GM12872 (cell line): ENCODE measurements around the gene SUSD1.

ENCODE experiments used
- TF ChIP-seq, protein P1 (sequence below): IDR thresholded peaks from 3 replicates; pipeline ENCODE4 v1.5.1; 2011; ENCODE audit warnings: low read depth, mild to moderate bottlenecking, low read length, moderate library complexity; ENCODE audit not compliant: insufficient read depth

Gene SUSD1

DNA sequence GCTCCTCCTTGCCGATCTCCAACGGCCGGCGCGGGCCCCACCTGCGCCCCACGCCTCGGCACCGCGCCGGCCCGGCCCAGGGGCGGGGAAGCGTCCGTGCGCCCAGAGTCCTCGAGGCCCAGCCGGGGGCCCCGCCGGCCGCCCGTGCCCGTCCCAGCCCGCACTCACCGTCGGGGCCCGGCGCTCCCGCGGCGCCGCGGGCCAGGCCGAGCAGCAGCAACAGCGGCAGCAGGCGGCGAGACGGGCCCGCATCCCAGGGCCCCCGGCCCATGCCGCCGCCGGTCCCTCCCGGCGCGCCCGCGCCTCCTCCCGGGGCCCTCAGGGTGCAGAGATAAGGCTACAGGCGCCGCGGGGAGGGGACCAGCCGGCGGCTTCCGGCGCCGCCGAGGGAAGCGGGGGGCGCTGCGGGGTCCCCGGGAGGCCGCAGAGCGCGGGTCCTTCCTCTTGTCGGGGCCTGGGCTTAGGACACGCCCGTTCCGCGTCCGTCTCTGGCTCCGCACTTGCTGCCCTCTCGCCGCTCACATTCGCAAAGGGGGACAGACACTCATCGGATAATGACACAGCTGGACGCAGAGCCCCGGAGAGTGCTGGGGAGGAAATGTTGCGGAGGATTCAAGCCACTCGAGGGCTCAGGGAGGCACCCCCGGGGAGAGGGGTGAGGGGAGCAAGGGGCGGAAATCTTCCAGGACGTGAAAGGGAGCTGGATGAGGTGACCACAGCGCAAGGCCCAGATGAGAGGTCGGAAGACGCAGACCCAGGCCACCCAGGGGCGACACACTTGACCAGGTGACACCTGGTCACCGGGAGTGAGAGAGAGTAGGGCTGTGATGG is at the start of gene SUSD1:
SUSD1 (minus strand) TSS at position 333 of the 831 bp plus-strand sequence; CDS start at position 271, 62 bp downstream.
- TF ChIP-seq, protein P1, sequence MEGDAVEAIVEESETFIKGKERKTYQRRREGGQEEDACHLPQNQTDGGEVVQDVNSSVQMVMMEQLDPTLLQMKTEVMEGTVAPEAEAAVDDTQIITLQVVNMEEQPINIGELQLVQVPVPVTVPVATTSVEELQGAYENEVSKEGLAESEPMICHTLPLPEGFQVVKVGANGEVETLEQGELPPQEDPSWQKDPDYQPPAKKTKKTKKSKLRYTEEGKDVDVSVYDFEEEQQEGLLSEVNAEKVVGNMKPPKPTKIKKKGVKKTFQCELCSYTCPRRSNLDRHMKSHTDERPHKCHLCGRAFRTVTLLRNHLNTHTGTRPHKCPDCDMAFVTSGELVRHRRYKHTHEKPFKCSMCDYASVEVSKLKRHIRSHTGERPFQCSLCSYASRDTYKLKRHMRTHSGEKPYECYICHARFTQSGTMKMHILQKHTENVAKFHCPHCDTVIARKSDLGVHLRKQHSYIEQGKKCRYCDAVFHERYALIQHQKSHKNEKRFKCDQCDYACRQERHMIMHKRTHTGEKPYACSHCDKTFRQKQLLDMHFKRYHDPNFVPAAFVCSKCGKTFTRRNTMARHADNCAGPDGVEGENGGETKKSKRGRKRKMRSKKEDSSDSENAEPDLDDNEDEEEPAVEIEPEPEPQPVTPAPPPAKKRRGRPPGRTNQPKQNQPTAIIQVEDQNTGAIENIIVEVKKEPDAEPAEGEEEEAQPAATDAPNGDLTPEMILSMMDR = no peak

DNA sequence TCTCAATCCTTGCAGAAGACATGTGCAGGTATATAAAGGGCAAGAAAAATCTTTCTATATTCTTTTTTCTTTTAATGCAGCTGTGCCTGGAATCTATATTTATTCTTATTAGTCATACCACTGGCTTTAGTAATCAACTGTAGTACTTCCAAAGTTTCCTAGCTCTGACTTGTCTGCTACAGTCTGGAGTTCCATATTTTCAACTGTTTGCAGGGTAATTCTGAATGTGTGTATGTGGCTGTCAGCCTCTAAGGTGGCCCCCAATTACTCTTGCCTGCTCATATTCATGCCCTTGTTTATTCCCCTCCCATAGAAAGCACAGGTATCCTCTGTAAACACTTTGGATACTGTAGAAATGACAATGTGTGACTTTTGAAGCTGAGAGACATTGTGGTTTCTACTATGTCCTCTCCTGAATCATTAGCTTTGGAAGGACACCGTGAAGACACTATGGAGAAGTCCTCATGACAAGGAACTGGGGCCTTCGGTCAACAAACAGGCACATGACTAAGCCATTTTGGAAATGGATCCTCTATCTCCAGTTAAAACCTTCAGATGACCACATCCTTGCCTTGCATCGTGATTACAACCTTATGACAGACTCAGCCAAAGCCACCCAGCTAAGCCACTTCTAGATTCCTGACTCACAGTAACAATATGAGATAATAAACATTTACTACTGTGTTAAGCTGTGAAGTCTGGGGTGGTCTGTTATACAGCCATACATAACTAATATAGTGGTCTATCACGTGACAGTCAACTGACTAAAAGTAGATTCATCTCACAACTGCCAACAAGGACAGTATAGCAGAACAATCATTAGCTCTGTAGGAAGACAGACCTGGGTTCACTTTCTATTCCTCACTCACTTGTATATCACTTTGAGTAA is 49.5 kb upstream of the SUSD1 start:
- TF ChIP-seq, protein P1 = no peak

DNA sequence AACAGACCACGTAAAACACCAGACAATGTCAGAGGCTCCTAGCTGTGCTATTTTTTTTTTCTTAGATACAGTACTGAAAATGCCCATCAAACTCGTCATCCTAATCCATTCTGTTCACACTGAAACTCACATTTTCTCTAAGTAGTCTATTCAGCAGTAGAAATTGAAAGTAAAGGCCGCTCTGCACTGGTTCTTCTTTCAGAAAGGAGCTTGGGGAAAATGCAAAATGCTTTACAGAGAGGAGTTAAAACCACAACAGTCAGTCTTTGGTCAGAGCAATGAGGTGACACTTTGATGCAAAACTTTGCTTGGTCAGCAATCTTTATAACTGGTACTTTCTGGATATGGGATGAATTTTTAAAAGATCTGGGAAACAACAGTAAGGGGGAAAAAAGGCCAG is 43.8 kb upstream of the SUSD1 start:
- TF ChIP-seq, protein P1 = no peak

DNA sequence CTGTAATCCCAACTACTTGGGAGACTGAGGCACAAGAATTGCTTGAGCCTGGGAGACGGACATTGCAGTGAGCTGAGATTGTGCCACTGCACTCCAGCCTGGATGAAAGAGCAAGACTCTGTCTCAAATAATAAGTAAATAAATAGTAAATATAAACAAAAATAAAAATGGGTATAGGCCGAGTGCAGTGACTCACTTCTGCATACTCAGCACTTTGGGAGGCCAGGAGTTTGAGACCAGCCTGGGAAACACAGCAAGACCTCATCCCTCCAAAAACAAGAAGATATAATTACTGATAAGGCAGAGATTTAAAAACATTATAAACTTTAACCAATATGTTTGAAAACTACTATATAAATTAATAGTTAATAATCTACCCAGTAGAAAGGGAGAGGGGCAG is 37.8 kb upstream of the SUSD1 start:
- TF ChIP-seq, protein P1 = no peak

DNA sequence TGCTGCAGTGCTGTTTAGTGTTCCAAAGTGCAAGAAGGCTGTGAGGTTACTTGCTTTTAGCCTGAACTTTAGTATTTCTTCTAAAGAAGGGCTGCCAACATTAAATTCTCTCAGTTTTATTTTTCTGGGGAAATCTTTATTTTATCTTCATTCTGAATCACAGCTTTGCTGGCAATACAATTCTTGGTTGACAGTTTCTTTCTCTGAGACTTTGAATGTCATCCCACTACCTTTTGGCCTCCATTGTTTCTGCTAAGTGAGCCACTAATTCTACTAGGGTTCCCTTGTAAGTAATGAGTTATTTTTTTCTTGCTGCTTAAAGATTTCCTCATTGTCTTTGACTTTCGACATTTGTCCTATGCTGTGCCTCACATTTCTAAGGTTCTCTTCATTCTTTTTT is 32.4 kb upstream of the SUSD1 start:
- TF ChIP-seq, protein P1 = no peak

DNA sequence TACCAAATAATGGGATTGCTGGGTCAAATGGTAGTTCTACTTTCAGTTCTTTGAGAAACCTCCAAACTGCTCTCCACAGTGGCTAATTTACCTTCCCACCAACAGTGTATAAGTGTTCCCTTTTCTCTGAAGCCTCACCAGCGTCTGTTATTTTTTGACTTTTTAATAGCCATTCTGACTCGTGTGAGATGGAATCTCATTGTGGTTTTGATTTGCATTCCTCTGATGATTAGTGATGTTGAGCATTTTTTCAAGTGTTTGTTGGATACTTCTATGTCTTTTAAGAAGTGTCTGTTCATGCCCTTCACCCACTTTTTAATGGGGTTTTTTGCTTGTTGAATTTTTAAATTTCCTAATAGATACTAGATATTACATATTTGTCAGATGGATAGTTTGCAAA is 28.4 kb upstream of the SUSD1 start:
- TF ChIP-seq, protein P1 = no peak

DNA sequence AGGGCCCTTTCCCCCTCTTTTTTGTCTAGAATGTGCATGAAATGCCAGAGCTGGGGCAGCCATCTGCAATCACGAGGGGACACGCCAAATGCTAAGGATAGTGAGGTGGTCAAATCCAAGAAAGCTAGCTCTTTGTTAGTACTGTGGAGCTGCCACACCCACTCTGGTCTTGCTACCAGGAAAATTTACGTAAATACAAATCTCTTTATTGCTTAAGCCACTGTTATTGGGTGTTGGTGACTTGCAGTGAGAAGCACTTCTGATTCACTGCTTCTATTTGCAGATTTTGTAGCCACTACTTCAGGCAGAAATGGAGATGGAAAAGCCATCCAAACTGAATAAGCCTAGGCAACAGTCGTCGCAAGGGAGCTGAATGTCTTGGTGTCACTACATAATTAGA is 25.6 kb upstream of the SUSD1 start:
- TF ChIP-seq, protein P1 = no peak
